HG02642 (cell line): ENCODE data around the gene MTHFD1L.

Experiments used
- ATAC-seq: cut with Tn5 transposase; IDR thresholded peaks from one replicate; pipeline ENCODE4 v1.9.1; 2021; ENCODE audit warnings: mild to moderate bottlenecking; ENCODE audit not compliant: unreplicated experiment, poor library complexity

Gene MTHFD1L

GRCh38 chr6:151009576-151009975, 144.1 kb downstream of the MTHFD1L start:
- no peak for ATAC-seq

- ATAC-seq = no peak
Observed at GRCh38 chr6:151010071-151010470, 144.6 kb downstream of the MTHFD1L start.

- ATAC-seq = no peak
Observed at GRCh38 chr6:151012321-151013294, 147.1 kb downstream of the MTHFD1L start.

GRCh38 chr6:151014404-151015100, 149.1 kb downstream of the MTHFD1L start:
- peak; percentile 74 for ATAC-seq

GRCh38 chr6:151015101-151015700, 149.7 kb downstream of the MTHFD1L start:
- ATAC-seq = no peak

GRCh38 chr6:151016107-151016506, 150.6 kb downstream of the MTHFD1L start:
- no peak for ATAC-seq

GRCh38 chr6:151018046-151018445, 152.5 kb downstream of the MTHFD1L start:
- no peak for ATAC-seq

GRCh38 chr6:151018911-151019782, 153.6 kb downstream of the MTHFD1L start:
- ATAC-seq = no peak

- ATAC-seq = no peak
Observed at GRCh38 chr6:151021896-151022295, 156.4 kb downstream of the MTHFD1L start.

GRCh38 chr6:151022492-151022891, 157.0 kb downstream of the MTHFD1L start:
- no peak for ATAC-seq

- ATAC-seq = no peak
Observed at GRCh38 chr6:151023342-151023741, 157.8 kb downstream of the MTHFD1L start.

- no peak for ATAC-seq
Observed at GRCh38 chr6:151024597-151024996, 159.1 kb downstream of the MTHFD1L start.

- no peak for ATAC-seq
Observed at GRCh38 chr6:151025076-151025475, 159.6 kb downstream of the MTHFD1L start.

- ATAC-seq = no peak
Observed at GRCh38 chr6:151026041-151026663, 160.7 kb downstream of the MTHFD1L start.

- no peak for ATAC-seq
Observed at GRCh38 chr6:151027295-151027747, 161.8 kb downstream of the MTHFD1L start.

GRCh38 chr6:151027936-151028838, 162.7 kb downstream of the MTHFD1L start:
- ATAC-seq = no peak

GRCh38 chr6:151029970-151030369, 164.5 kb downstream of the MTHFD1L start:
- ATAC-seq = no peak

- no peak for ATAC-seq
Observed at GRCh38 chr6:151032034-151032433, 166.5 kb downstream of the MTHFD1L start.
